ENCODE measurements around the gene RNF220.

RNF220 gene

DNA sequence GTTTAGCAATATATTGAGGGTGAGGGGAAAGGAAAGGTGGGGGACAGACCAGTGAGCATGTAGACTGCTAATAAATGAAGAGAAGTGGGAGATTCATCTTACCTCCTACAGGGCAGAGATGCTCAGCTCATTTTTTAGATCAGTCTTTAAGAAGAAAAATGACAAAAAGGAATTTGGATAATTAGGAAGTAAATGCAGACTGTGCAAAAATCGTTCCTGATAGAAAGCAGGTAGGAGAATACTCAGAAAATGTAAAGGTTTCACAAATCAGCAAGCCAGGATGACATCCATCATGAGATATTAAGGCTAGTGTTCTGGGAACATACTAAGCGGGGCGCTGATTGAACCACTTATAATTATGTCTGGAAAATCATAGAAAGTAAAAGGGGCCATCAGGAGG lies 106.3 kb downstream of the RNF220 start:
- H3K27ac ChIP-seq: no peak overlapping the region
- TF ChIP-seq, protein P1, sequence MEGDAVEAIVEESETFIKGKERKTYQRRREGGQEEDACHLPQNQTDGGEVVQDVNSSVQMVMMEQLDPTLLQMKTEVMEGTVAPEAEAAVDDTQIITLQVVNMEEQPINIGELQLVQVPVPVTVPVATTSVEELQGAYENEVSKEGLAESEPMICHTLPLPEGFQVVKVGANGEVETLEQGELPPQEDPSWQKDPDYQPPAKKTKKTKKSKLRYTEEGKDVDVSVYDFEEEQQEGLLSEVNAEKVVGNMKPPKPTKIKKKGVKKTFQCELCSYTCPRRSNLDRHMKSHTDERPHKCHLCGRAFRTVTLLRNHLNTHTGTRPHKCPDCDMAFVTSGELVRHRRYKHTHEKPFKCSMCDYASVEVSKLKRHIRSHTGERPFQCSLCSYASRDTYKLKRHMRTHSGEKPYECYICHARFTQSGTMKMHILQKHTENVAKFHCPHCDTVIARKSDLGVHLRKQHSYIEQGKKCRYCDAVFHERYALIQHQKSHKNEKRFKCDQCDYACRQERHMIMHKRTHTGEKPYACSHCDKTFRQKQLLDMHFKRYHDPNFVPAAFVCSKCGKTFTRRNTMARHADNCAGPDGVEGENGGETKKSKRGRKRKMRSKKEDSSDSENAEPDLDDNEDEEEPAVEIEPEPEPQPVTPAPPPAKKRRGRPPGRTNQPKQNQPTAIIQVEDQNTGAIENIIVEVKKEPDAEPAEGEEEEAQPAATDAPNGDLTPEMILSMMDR (conservative IDR thresholded peaks at IDR 0.05): no peak

DNA sequence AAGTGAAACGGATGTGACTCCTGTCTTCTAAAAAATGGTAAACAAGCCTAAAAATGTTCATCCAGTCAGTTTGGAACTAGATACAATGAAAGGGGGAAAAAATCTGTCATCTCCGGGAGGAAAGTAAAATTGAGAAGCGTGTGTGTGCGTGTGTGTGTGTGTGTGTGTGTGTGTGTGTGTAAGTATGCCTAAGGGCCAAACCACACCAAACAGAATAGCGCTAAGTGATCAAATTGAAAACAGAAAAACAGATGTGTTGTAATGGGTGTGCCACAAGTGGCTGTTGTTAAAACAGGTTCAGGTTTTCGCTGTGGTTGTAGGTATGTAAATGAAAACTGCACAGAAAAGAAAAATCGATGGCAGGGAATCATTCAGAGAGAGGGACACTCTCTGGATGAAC lies 106.7 kb downstream of the RNF220 start:
- H3K27ac ChIP-seq: no peak overlapping the region
- TF ChIP-seq, protein P1 (conservative IDR thresholded peaks at IDR 0.05): no peak

DNA sequence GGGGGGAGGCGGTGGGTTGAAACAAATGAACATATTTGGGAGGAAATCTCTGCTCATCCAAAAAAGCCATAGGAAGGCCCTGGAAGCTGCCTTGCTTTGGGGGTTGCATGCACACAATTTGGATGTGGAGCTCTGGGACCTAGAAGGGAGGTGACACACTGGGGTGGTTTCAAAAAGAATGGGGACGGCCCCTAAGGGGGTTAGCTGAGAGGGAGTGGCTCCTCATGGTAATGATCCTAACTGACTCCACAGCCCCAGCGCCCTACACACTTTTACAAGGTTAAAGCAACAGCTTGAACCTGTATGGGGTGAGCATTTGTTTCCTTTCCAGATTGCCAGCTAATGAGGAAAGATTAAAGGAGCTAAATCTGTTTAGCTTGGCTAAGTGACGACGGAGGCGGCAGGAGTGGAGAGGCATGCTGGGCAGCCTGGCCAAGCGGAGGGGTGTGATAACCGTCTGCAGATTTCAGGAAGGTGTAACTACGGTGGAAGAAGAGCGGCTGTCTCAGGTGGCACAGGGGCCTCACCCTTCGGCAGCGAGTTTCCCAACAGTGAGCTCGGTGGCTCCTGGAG lies 107.3 kb downstream of the RNF220 start:
- TF ChIP-seq, protein P1 (conservative IDR thresholded peaks at IDR 0.05): no peak
- no peak overlapping the region for H3K27ac ChIP-seq

DNA sequence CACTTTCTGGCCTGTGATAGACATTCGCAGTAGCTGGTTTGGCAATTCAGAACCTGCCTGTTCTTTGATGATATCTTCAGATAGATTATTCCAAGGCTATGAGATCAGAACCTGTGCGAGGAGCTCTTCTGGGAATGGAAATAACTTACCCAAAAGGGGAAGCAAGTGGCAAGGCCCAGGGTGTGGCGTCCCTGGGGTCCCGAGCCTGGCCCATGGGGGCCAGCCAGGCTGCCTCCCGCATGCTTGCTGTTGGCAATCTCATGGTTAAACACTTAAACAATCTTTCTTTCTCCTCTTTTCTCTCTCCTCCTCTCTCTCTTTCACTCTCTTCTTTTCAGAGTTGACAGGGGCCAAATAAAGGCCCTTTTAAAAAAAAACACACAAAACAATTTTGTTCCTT lies 108.1 kb downstream of the RNF220 start:
- H3K27ac ChIP-seq: no peak overlapping the region
- TF ChIP-seq, protein P1 (conservative IDR thresholded peaks at IDR 0.05): no peak

DNA sequence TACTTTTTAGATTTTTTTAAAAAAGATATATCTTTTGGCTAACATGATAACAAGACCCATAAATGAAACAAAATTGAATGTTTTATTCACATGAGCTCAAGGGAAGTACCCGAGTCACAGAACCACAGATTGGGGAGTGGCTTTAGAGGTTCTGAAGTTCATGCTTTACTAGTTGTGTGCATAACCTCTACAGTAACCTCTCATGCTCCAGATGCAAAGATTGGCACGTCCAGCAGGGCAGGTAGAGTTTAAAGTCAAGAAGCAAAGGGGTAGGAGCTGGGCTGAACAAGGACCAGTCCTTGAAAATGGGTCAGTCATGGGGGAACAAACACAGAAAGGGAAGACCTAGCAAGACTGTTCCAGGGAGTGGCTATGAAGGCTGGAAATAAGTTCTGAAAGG lies 109.6 kb downstream of the RNF220 start:
- TF ChIP-seq, protein P1 (conservative IDR thresholded peaks at IDR 0.05): no peak
- H3K27ac ChIP-seq: no peak overlapping the region

DNA sequence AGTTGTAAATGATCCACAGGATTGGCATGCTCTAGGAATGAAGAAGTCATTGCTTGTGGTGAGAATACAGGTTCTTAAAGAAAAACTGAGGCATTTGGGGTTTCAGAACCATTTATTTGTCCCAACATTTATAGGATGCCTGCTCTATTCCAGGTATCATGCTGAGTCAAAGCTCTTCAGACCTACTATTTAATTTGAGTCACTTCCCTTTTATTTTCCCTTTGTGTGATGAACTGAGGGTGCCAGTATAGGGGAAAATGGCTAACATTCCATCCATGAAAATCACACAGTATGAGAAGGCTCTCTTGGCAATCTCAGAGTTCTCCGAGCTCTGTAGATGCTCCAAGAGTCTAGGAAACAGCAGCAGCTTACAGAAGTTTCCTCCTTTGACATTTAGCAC lies 110.4 kb downstream of the RNF220 start:
- TF ChIP-seq, protein P1 (conservative IDR thresholded peaks at IDR 0.05): no peak
- no peak overlapping the region for H3K27ac ChIP-seq

DNA sequence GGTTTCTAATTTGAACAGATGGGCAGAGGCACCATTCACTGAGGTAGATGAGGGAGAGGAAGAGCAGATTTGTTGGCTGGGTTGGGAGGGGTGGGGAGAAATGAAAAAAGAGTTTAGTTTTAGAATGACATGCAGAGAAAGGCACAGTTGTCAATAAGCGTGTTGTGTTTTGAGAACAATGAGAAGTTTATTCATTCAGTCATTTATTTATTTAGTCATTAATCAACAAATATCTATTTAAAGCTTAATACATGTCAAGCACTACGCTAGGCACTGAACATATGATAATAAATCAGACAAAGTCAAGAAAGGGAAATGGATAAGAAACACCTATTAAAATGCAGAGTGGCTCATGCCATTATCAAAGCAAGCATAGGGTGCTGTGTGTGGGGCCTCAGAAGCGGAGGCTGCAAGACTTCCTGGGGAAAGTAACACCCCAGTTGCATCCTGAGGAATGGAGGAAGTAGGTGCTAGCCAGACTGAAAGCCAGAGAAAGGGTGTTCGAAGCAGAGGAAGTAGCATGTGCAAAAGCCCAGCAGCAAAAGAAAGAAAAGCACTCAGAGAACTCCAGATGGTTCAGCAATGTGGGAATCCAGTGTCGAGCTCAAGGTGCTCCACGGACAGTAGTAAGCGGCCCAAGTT lies 114.1 kb downstream of the RNF220 start:
- H3K27ac ChIP-seq: no peak overlapping the region
- TF ChIP-seq, protein P1 (conservative IDR thresholded peaks at IDR 0.05): no peak

Measured in VCaP (cell line).